Epithelial cell of proximal tubule (primary cell): ENCODE results near the gene LCLAT1. TPM values are rescaled to one million over a fixed set of nuclear protein-coding genes. Genes with fewer than 3 reads are reported as not detected.

ENCODE experiments used
- DNase-seq: peaks from one replicate; pipeline ENCODE4 v3.0.0-alpha.2; 2011; ENCODE audit warnings: low read depth
- H3K4me3 ChIP-seq: 2 replicates; pipeline ENCODE4 v1.5.1; 2011; ENCODE audit warnings: low read depth, mild to moderate bottlenecking, low read length
- total RNA-seq: library from RNA; depleted of rRNA; stranded (reverse); fragments of >200 nt; gene quantifications from 2 replicates; pipeline ENCODE4 v1.2.3, GENCODE V29; 2015
- TF ChIP-seq, protein P1 (sequence below): conservative IDR thresholded peaks from 2 replicates; pipeline ENCODE4 v1.5.1; 2012; ENCODE audit warnings: low read depth, mild to moderate bottlenecking, low read length

Gene LCLAT1
- total RNA-seq, 1 donor from 2014 or later, result 13.4 TPM

DNA sequence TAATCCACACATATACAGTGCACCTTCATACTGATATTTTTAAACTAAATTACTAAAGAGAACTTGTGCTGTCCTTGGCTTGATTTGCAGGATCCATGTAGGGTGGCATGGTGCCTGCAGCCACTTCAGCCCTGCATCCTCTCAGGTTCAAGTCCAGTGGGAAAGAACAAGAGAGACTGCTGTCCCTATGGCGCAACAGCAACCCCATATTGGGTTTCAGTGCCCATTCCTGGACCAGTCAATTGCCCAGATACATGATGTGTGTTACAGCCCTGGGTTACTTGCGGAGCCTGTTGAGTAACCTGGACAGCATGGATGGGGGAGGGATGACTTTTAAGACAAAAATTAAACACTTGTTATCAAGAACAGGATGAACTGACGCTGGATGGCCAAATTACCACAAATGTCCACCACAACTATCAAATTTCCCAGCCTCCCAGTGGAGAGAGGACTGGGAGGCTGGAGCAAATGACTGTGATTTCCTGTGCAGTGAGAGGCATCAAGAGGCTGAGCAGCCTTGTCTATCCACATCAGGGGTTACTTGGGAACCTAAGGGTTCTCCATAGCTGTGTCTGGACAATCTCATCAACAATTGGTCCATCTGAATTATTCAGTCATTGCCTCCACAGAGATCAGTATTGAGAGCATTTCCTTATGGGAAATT, 198.2 kb downstream of the LCLAT1 start:
- TF ChIP-seq, protein P1, sequence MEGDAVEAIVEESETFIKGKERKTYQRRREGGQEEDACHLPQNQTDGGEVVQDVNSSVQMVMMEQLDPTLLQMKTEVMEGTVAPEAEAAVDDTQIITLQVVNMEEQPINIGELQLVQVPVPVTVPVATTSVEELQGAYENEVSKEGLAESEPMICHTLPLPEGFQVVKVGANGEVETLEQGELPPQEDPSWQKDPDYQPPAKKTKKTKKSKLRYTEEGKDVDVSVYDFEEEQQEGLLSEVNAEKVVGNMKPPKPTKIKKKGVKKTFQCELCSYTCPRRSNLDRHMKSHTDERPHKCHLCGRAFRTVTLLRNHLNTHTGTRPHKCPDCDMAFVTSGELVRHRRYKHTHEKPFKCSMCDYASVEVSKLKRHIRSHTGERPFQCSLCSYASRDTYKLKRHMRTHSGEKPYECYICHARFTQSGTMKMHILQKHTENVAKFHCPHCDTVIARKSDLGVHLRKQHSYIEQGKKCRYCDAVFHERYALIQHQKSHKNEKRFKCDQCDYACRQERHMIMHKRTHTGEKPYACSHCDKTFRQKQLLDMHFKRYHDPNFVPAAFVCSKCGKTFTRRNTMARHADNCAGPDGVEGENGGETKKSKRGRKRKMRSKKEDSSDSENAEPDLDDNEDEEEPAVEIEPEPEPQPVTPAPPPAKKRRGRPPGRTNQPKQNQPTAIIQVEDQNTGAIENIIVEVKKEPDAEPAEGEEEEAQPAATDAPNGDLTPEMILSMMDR, result no peak
- H3K4me3 ChIP-seq, result no peak overlapping the region
- DNase-seq, result no peak

DNA sequence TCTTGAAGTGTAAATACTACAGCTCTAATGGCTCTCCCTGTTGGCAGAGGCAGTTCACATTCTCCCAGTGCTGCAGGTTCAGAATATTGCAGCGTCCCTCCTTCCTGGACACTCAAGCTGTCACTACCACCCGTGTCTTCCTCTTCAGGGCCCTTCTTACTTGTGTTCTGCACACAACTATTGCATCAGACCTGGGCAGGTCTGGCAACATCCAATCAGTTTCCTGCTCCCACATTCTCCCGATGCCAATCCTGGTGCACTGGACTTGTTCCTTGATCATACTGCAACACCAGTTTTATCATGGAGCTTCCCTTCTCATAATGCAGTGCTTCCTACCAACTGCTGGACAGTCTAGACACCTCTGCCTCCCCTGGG, 198.7 kb downstream of the LCLAT1 start:
- no peak overlapping the region for H3K4me3 ChIP-seq
- no peak for DNase-seq
- TF ChIP-seq, protein P1, result no peak

DNA sequence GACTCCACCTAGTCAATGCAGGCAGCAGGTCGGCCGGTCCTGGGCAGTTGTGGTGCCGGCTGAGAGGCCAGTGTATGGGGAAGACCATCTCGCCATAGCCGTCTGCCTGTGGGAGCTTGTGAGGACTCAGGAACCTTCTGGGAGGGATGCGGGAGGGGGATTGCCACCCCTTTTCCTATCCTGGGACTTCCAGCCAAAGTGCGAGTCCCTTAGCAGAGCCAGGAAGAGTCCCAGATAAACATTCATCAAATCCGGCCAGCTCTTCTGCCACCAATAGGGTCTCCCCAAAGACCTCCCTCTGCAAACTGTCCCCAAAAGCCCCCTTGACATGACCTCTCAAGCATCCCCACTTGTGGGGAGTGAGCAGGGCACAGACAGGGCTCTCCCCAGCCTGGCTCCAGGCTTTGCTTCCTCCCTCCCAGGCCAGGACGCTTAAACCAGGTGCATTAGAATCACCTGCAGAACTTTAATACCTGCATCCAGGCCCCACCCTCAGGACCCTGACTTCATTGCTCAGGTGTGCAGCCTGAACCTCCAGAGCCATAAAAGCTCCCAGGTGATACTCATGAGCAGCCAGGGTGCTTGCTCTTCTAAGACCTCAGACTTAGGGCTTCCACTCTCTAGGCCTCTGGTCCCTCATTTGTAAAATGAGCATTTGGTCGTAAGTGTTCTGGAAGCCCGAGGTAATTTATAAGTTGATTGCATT, 200.9 kb downstream of the LCLAT1 start:
- DNase-seq, result no peak
- TF ChIP-seq, protein P1, result no peak
- H3K4me3 ChIP-seq, result no peak overlapping the region

DNA sequence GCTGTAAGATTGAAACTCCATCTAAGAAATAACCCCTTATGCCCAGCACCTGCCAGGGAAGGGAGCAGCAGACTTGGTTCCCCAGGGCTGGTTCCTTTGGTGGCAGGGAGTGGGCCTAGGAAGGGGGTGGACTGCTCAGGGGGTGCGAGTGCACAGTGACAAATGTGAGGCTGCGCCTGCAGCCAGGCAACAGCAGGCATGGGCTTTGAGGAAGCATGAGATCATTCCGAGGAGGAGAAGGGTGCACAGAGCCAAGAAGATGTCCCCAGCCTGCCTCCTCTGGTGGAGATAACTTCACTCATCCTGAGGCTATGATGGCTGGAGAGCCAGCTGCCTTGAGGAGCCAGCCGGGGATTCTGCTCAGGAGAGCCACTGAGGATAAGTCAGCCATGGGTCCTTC, 202.2 kb downstream of the LCLAT1 start:
- no peak overlapping the region for H3K4me3 ChIP-seq
- TF ChIP-seq, protein P1, result no peak
- no peak for DNase-seq

DNA sequence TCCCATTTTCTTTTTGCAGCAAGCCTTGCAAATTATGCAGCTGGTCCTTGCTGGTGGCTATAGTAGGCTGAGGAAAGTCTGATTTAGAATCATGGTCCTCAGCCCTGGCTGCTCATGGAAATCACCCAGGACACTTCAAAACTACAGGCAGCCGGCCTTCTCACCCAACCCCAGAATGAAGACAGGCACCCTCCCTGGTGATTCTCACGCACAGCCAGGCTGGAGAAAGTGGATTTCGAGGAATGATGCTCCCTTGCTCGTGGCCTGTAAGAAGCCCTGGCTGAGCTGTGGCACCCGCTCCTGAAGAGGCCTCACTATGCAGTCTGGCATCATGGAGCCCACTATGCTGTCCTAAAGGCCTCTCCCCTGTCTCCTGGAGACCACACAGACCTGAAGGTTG, 202.8 kb downstream of the LCLAT1 start:
- TF ChIP-seq, protein P1, result no peak
- no peak for DNase-seq
- no peak overlapping the region for H3K4me3 ChIP-seq

DNA sequence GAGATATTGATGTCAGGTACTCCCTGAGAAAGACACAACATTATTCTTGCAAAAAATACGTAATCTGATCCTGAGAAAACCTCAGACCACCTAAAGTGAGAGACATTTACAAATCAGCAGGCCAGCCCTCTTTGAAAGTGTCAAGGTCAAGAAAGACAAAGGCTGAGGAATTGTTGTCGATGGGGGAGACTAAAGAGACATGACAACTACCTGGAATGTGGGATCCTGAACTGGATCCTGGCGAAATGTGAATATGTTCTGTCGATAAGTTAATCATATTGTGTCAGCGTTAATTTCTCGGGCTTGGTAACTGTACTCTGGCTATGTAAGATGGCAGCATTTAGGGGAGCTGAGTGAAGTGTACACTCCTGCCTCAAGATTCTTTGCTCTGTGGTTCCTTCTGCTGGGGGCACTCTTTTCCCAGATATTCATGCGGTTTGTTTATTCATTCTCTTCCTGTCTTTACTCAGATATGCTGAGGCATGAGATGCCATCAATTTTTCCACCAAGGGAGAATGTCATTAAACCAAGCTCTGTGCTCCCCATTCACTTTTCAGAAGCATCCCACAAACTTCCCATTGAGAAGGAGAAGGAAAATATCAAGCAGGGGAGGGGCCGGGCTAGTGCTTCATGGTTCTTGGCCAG, 205.3 kb downstream of the LCLAT1 start:
- no peak for DNase-seq
- TF ChIP-seq, protein P1, result no peak
- H3K4me3 ChIP-seq, result no peak overlapping the region

DNA sequence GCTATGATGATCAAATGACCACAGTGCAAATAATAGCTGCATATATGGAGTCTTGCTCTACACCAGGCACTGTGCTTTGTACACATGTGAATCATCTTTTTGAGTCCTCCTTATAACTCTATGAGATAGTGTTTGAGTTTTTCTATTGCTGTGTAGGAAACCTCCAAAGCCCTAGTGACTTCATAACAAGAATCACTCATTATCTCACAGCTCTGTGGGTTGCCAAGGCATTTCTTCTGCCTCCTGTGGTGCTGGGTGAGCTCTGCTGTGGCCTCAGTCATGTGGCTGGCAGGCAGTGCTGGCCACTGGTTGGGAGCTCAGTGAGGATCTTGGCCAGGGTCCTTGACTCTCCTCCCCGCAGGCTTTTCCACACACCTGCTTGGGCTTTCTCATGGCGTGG, 206.8 kb downstream of the LCLAT1 start:
- TF ChIP-seq, protein P1, result no peak
- H3K4me3 ChIP-seq, result no peak overlapping the region
- no peak for DNase-seq
